ENCODE results near the gene FCHSD2.

GRCh38 chr11:73106347-73106746 is 35.8 kb downstream of the FCHSD2 start:
- TF ChIP-seq HDGF (IDR thresholded peaks at IDR 0.05; ENCODE audit: borderline replicate concordance) (no peak), ARNT (IDR thresholded peaks at IDR 0.05) (no peak), NFRKB (IDR thresholded peaks at IDR 0.05) (no peak)
